Keratinocyte (primary cell): ENCODE data around the gene TICAM1. TPM values are rescaled to one million over a fixed set of nuclear protein-coding genes. Genes with fewer than 3 reads are reported as not detected.

ENCODE experiments used
- DNase-seq: peaks from one replicate; pipeline ENCODE4 v3.0.0-alpha.2; 2011; ENCODE audit warnings: low read depth, missing footprints, low spot score
- FAIRE-seq: peaks from 2 replicates; lab custom pipeline; 2011; peaks lifted over from hg19 to GRCh38; lab: Jason Lieb, UNC
- H2AFZ ChIP-seq: 2 replicates; pipeline ENCODE4 v1.6.0; 2012; ENCODE audit warnings: low read length, control low read depth, inconsistent platforms; ENCODE audit not compliant: control insufficient read depth
- H3K27ac ChIP-seq: 2 replicates; pipeline ENCODE4 v1.5.1; 2011; ENCODE audit warnings: low read length; ENCODE audit not compliant: control insufficient read depth, insufficient read depth
- H3K27me3 ChIP-seq: 3 replicates; pipeline ENCODE4 v1.6.0; 2011; ENCODE audit warnings: low read length; ENCODE audit not compliant: control insufficient read depth, insufficient read depth; ENCODE audit errors: extremely low read depth
- H3K36me3 ChIP-seq, 2 experiments: 2 replicates in 1 of 2; 3 replicates in 1 of 2; pipeline ENCODE4 v1.5.1; 2011; ENCODE audit warnings: low read length in 2 of 2, mild to moderate bottlenecking in 1 of 2; ENCODE audit not compliant: control insufficient read depth in 2 of 2, insufficient read depth in 2 of 2; ENCODE audit errors: extremely low read depth in 1 of 2
- H3K4me1 ChIP-seq: 3 replicates; pipeline ENCODE4 v1.5.1; 2011; ENCODE audit warnings: low read length; ENCODE audit not compliant: control insufficient read depth, insufficient read depth; ENCODE audit errors: extremely low read depth
- H3K4me2 ChIP-seq: 3 replicates; pipeline ENCODE4 v1.6.0; 2011; ENCODE audit warnings: low read depth, low read length; ENCODE audit not compliant: control insufficient read depth, insufficient read depth; ENCODE audit errors: extremely low read depth
- H3K4me3 ChIP-seq, 3 experiments: fragments of 200-600 bp in 1 of 3; sonication (generic) in 1 of 3; 2 replicates in 2 of 3; 3 replicates in 1 of 3; pipeline ENCODE4 v1.5.1; 2011 to 2016; ENCODE audit warnings: low read length in 3 of 3, mild to moderate bottlenecking in 3 of 3, control low read depth in 2 of 3, inconsistent platforms in 1 of 3, low read depth in 1 of 3, mixed read lengths in 1 of 3, mixed run types in 1 of 3, moderate library complexity in 1 of 3; ENCODE audit not compliant: control insufficient read depth in 2 of 3, insufficient read depth in 2 of 3; ENCODE audit errors: extremely low read depth in 1 of 3
- H3K79me2 ChIP-seq: 2 replicates; pipeline ENCODE4 v1.6.0; 2012; ENCODE audit warnings: low read length; ENCODE audit not compliant: control insufficient read depth, insufficient read depth
- H3K9ac ChIP-seq: 3 replicates; pipeline ENCODE4 v1.6.0; 2011; ENCODE audit warnings: low read length; ENCODE audit not compliant: control insufficient read depth, insufficient read depth; ENCODE audit errors: extremely low read depth
- H3K9me1 ChIP-seq: 3 replicates; pipeline ENCODE4 v1.6.0; 2011; ENCODE audit warnings: low read length; ENCODE audit not compliant: control insufficient read depth, insufficient read depth; ENCODE audit errors: extremely low read depth
- H3K9me3 ChIP-seq: 2 replicates; pipeline ENCODE4 v1.5.1; 2012; ENCODE audit warnings: low read depth, low read length; ENCODE audit not compliant: control insufficient read depth
- H4K20me1 ChIP-seq: 3 replicates; pipeline ENCODE4 v1.6.0; 2011; ENCODE audit warnings: low read length; ENCODE audit not compliant: control insufficient read depth, insufficient read depth; ENCODE audit errors: extremely low read depth
- EZH2 ChIP-seq: IDR thresholded peaks from one replicate; pipeline ENCODE4 v1.6.1; 2012; ENCODE audit warnings: inconsistent platforms, mild to moderate bottlenecking, low read length, moderate library complexity
- dilution Hi-C: fragments of 300-500 bp; cut with MboI; formaldehyde crosslinking; loops from one replicate; pipeline ENCODE4 v1.7.0; 2020; ENCODE audit warnings: low sequenced_read_pairs; ENCODE audit not compliant: extremely low pct_ligation_motif_present
- polyA plus RNA-seq, 5 experiments: library from polyadenylated mRNA; depleted of rRNA in 3 of 5; stranded (reverse) in 3 of 5; stranded (forward) in 1 of 5; unstranded in 1 of 5; fragments of >200 nt; gene quantifications; 1 replicate in 1 of 5; 2 replicates in 3 of 5; 3 replicates in 1 of 5; pipeline versions ENCODE4 v1.2.1 to v1.2.3, GENCODE V29; 2011 to 2012; ENCODE audit warnings: missing spikeins in 2 of 5, low read depth in 1 of 5, low replicate concordance in 1 of 5
- TF ChIP-seq, protein P1 (sequence below), 3 experiments: IDR thresholded peaks in 1 of 3; conservative IDR thresholded peaks in 1 of 3; optimal IDR thresholded peaks in 1 of 3; 2 replicates in 2 of 3; 3 replicates in 1 of 3; pipeline versions ENCODE3 to v1.5.1; 2011; ENCODE audit warnings: low read length in 3 of 3, mild to moderate bottlenecking in 3 of 3, moderate library complexity in 2 of 3, control low read depth in 1 of 3, inconsistent platforms in 1 of 3; ENCODE audit not compliant: insufficient read depth in 2 of 3; ENCODE audit errors: extremely low read depth in 1 of 3

The TICAM1 gene
- polyA plus RNA-seq, 1 donor (not counting 4 experiments of a cell fraction or from before 2014, with no cell fraction given), result 2.2 TPM

DNA sequence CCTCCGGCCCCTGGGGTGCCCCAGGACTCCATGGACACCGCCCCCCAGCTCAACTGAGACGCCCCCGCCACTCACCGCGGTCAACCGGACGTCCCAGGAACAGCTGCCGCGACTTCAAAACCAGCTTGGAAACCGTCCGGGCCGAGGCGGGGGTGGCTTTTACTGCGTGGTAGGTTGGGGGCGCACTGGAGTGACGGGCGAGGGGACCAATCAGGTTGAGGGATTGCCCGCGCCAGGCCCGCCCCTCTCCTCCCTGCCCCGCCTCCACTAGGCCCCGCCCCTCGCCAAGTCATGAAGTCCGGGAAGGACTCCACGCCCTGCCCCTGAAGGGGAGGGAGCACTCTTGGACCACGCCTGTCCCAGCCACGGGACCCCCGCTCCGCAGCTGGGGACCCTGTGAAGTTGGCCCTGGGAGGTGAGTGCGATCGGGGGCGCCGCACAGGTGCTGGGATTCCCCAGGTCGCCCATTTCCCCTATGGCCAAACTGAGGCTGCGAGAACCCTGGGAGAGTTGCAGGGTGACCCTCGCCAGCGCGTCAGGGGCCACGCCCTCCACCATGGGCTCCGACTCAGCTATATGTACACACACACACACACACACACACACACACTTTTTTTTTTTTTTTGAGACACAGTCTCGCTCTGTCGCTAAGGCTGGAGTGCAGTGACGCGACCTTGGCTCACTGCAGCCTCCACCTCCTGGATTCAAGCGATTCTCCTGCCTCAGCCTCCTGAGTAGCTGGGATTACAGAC, 36.2 kb upstream of the TICAM1 start, which contains the start of gene PLIN3:
Gene PLIN3, minus strand, starts transcription at position 134 of the 752 bp plus-strand sequence. CDS start 6,273 bp downstream, outside the sequence.
- FAIRE-seq (no peak), DNase-seq (peak; percentile 82)
- peak within 1 kb of the TSS; percentile 87 for H2AFZ ChIP-seq
- H3K9me3 ChIP-seq, result no peaks in the 10 kb centered on the region
- peaks cover 23% of the 10 kb centered on the region for H3K4me1 ChIP-seq
- dilution Hi-C loops, result no loop called here
- H3K27me3 ChIP-seq, result no peaks in the 10 kb centered on the region
- H4K20me1 ChIP-seq, result peaks cover 5% of the 10 kb centered on the region
- no peak for TF ChIP-seq EZH2
- TF ChIP-seq, protein P1, sequence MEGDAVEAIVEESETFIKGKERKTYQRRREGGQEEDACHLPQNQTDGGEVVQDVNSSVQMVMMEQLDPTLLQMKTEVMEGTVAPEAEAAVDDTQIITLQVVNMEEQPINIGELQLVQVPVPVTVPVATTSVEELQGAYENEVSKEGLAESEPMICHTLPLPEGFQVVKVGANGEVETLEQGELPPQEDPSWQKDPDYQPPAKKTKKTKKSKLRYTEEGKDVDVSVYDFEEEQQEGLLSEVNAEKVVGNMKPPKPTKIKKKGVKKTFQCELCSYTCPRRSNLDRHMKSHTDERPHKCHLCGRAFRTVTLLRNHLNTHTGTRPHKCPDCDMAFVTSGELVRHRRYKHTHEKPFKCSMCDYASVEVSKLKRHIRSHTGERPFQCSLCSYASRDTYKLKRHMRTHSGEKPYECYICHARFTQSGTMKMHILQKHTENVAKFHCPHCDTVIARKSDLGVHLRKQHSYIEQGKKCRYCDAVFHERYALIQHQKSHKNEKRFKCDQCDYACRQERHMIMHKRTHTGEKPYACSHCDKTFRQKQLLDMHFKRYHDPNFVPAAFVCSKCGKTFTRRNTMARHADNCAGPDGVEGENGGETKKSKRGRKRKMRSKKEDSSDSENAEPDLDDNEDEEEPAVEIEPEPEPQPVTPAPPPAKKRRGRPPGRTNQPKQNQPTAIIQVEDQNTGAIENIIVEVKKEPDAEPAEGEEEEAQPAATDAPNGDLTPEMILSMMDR (optimal IDR thresholded peaks at IDR 0.05 in 1 of 3, IDR thresholded peaks at IDR 0.05 in 1 of 3, conservative IDR thresholded peaks at IDR 0.05 in 1 of 3; ENCODE audit: extremely low read depth in 1 of 3, insufficient read depth in 2 of 3, low read length in 3 of 3), result no peak
- H3K27ac ChIP-seq, result peak within 1 kb of the TSS; percentile 84
- peak within 1 kb of the TSS; percentile 83 to 97 (median 89) for H3K4me3 ChIP-seq
- H3K79me2 ChIP-seq, result peaks cover 32% of the 10 kb centered on the region
- peaks cover 3% of the 10 kb centered on the region for H3K9me1 ChIP-seq
- H3K36me3 ChIP-seq, result peaks cover 0 to 3% of the 10 kb centered on the region in 2 experiments
- H3K9ac ChIP-seq, result peak within 1 kb of the TSS; percentile 84
- H3K4me2 ChIP-seq, result peak within 1 kb of the TSS; percentile 96

DNA sequence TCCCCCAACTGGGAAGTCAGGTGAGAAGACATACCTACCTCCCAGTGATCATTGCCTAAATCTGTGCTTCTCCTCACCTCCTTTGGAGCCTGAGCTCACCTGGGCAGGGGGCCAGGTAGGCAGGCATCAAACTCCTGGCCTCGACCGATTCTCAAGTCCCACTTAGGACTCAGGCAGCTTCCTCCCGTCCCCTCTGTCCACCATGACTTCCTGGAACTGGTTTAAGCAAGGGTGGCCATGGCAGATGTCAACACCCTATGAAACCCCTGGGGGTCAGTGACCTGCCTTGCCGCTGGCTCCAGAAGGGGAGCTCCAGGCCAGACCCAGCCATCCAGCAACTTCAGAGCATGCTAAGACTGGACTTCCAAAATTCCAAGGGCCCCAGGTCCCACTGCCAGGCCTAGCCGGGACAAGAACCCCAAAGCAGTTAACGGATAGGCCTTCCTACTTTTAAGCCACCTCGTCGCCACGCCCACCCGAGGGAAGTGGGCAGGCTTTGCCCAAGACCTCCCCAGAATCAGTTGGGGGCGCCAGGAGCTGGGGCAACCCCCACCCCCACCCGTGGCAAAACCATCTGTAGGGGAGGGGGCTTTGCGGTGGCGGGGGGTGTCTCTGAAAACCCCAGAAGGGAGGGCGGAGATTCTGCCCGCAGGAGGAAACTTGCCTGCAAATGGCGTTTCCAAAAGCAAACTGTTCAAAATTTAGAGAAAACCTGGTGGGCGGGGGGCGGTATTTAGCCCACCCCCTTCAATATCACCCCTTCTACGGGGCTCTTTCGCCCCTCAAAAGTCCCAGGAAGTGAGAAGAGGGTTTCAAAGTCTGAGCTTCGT, 35.3 kb upstream of the TICAM1 start:
- H3K9ac ChIP-seq, result peak overlapping the region; percentile 84
- peaks cover 3% of the 10 kb centered on the region in 2 experiments for H3K36me3 ChIP-seq
- dilution Hi-C loops, result no loop called here
- H3K27me3 ChIP-seq, result no peaks in the 10 kb centered on the region
- peak overlapping the region; percentile 51 for H3K27ac ChIP-seq
- H3K4me2 ChIP-seq, result peak overlapping the region; percentile 96
- peak overlapping the region; percentile 83 to 97 (median 89) for H3K4me3 ChIP-seq
- H4K20me1 ChIP-seq, result peaks cover 5% of the 10 kb centered on the region
- FAIRE-seq (no peak), DNase-seq (no peak)
- no peaks in the 10 kb centered on the region for H3K9me3 ChIP-seq
- H2AFZ ChIP-seq, result peak overlapping the region; percentile 49
- peaks cover 3% of the 10 kb centered on the region for H3K9me1 ChIP-seq
- H3K79me2 ChIP-seq, result peaks cover 36% of the 10 kb centered on the region
- TF ChIP-seq, protein P1 (optimal IDR thresholded peaks at IDR 0.05 in 1 of 3, IDR thresholded peaks at IDR 0.05 in 1 of 3, conservative IDR thresholded peaks at IDR 0.05 in 1 of 3; ENCODE audit: extremely low read depth in 1 of 3, insufficient read depth in 2 of 3, low read length in 3 of 3), result no peak
- no peak for TF ChIP-seq EZH2
- H3K4me1 ChIP-seq, result peaks cover 21% of the 10 kb centered on the region
